CD8-positive, alpha-beta memory T cell (primary cell): ENCODE results near the gene KRTAP10-4. TPM values are rescaled to one million over a fixed set of nuclear protein-coding genes. Genes with fewer than 3 reads are reported as not detected.
"Not testable (repeated sequence)": the region's sequence is repeated elsewhere in the genome, so short reads cannot be mapped to it uniquely, and the experiment has no call there.

Experiments used
- CTCF ChIA-PET: fragments of 350-600 bp; sonication (Branson Sonifier 250); formaldehyde crosslinking; loops from one replicate; lab custom pipeline; 2021; ENCODE audit warnings: antibody characterized with exemption; lab: Charles Lee
- POLR2A ChIA-PET: fragments of 350-600 bp; sonication (Branson Sonifier 250); formaldehyde crosslinking; loops from one replicate; lab custom pipeline; 2021; ENCODE audit warnings: antibody characterized with exemption; lab: Charles Lee
- DNase-seq, 5 donors: peaks; one replicate each; pipeline versions ENCODE4 v3.0.0 to v3.0.0-alpha.2; 2020 to 2022; ENCODE audit warnings: mixed read lengths in 1 of 5
- H3K27ac ChIP-seq: one replicate; pipeline ENCODE4 v1.7.0; 2013; ENCODE audit warnings: low read depth, mild to moderate bottlenecking, low read length, moderate library complexity
- H3K27me3 ChIP-seq: 2 replicates; pipeline ENCODE4 v1.7.0; 2013; ENCODE audit warnings: low read length, mild to moderate bottlenecking; ENCODE audit not compliant: insufficient read depth, poor library complexity, severe bottlenecking
- H3K36me3 ChIP-seq: 2 replicates; pipeline ENCODE4 v1.7.0; 2013; ENCODE audit warnings: mild to moderate bottlenecking, low read length, moderate library complexity; ENCODE audit not compliant: insufficient read depth
- H3K4me1 ChIP-seq: 2 replicates; pipeline ENCODE4 v1.7.0; 2013; ENCODE audit warnings: mild to moderate bottlenecking, low read length, moderate library complexity; ENCODE audit not compliant: insufficient read depth
- H3K4me3 ChIP-seq: 2 replicates; pipeline ENCODE4 v1.7.0; 2013; ENCODE audit warnings: mild to moderate bottlenecking, low read length
- H3K9me3 ChIP-seq: 2 replicates; pipeline ENCODE4 v1.7.0; 2013; ENCODE audit warnings: mild to moderate bottlenecking, low read length
- H3K27ac Mint-ChIP-seq, 8 donors: one replicate each; pipeline ENCODE4 v1.8.0; 2020 to 2021; ENCODE audit warnings: mixed read lengths in 8 of 8, mild to moderate bottlenecking in 6 of 8, inconsistent platforms in 3 of 8, moderate library complexity in 3 of 8
- H3K27me3 Mint-ChIP-seq, 2 donors: one replicate each; pipeline ENCODE4 v1.8.0; 2020 to 2021; ENCODE audit warnings: mixed read lengths in 2 of 2, mild to moderate bottlenecking in 1 of 2, moderate library complexity in 1 of 2
- H3K36me3 Mint-ChIP-seq, 3 donors: one replicate each; pipeline ENCODE4 v1.8.0; 2020 to 2021; ENCODE audit warnings: mixed read lengths in 3 of 3, inconsistent platforms in 1 of 3, mild to moderate bottlenecking in 1 of 3
- H3K4me1 Mint-ChIP-seq, 3 donors: one replicate each; pipeline ENCODE4 v1.8.0; 2020 to 2021; ENCODE audit warnings: mixed read lengths in 3 of 3, inconsistent platforms in 1 of 3, mild to moderate bottlenecking in 1 of 3
- H3K4me3 Mint-ChIP-seq, 7 donors: one replicate each; pipeline ENCODE4 v1.8.0; 2020 to 2021; ENCODE audit warnings: mixed read lengths in 7 of 7, mild to moderate bottlenecking in 6 of 7, moderate library complexity in 4 of 7, inconsistent platforms in 2 of 7
- H3K9me3 Mint-ChIP-seq, 5 donors: one replicate each; pipeline ENCODE4 v1.8.0; 2020 to 2022; ENCODE audit warnings: mixed read lengths in 5 of 5, mild to moderate bottlenecking in 3 of 5, moderate library complexity in 2 of 5, inconsistent platforms in 1 of 5
- polyA plus RNA-seq: library from polyadenylated mRNA; unstranded; fragments of 300-500 nt; fragmentation: Illumina TruSeq; gene quantifications from one replicate; pipeline ENCODE4 v1.2.3, GENCODE V29; 2021
- total RNA-seq, 2 experiments: library from RNA; stranded (reverse); gene quantifications; one replicate each; pipeline ENCODE4 v1.2.3, GENCODE V29; 2021

KRTAP10-4 gene
- not detected for total RNA-seq
- polyA plus RNA-seq, result not detected

GRCh38 chr21:44573630-44574456 lies at the start of gene KRTAP10-4:
Gene KRTAP10-4, plus strand, starts transcription at chr21:44573729. Its CDS starts 30 bp downstream, at chr21:44573759.
- Mint-ChIP-seq H3K9me3 (peaks cover 6 to 23% (median 15%) of the 10 kb centered on the region in 5 donors), H3K27me3 (peaks cover 10 to 21% of the 10 kb centered on the region in 2 donors), H3K4me3 (peak within 1 kb of the TSS in 1 of 7 donors; percentile 67), H3K36me3 (peaks cover 0 to 17% (median 0%) of the 10 kb centered on the region in 3 donors), H3K27ac (peak within 1 kb of the TSS in 4 of 8 donors; percentile 11 to 94 (median 44)), H3K4me1 (peaks cover 0 to 13% (median 4%) of the 10 kb centered on the region in 3 donors)
- CTCF ChIA-PET, H3K36me3 ChIP-seq, H3K27ac ChIP-seq, H3K4me3 ChIP-seq, H3K27me3 ChIP-seq, H3K4me1 ChIP-seq, POLR2A ChIA-PET, DNase-seq, H3K9me3 ChIP-seq: not testable (repeated sequence)

GRCh38 chr21:44524414-44525371 lies 48.8 kb upstream of the KRTAP10-4 start:
- Histone ChIP-seq H3K4me1 (no peaks in the 10 kb centered on the region), H3K4me3 (no peak overlapping the region), H3K9me3 (no peaks in the 10 kb centered on the region), H3K27ac (no peak overlapping the region), H3K36me3 (no peaks in the 10 kb centered on the region), H3K27me3 (no peaks in the 10 kb centered on the region)
- no peak for DNase-seq
- Mint-ChIP-seq H3K27me3 (peaks cover 0 to 1% of the 10 kb centered on the region in 2 donors), H3K36me3 (no peaks in the 10 kb centered on the region), H3K9me3 (no peaks in the 10 kb centered on the region), H3K27ac (no peak overlapping the region), H3K4me1 (no peaks in the 10 kb centered on the region), H3K4me3 (no peak overlapping the region)
- ChIA-PET POLR2A (no interaction called here), CTCF (interaction anchor here (1.2 kb wide), 1 partner anchor 14 kb away, joined by 3 read pairs; no protein-coding TSS in a partner anchor)

- Histone ChIP-seq H3K27ac (no peak overlapping the region), H3K4me3 (no peak overlapping the region), H3K36me3 (no peaks in the 10 kb centered on the region), H3K27me3 (no peaks in the 10 kb centered on the region), H3K9me3 (no peaks in the 10 kb centered on the region), H3K4me1 (no peaks in the 10 kb centered on the region)
- POLR2A ChIA-PET, result no interaction called here
- H3K27me3 Mint-ChIP-seq, result peaks cover 1 to 6% of the 10 kb centered on the region in 2 donors
- no peak overlapping the region for H3K4me3 Mint-ChIP-seq
- DNase-seq, result no peak
- H3K9me3 Mint-ChIP-seq, result no peaks in the 10 kb centered on the region
- no peaks in the 10 kb centered on the region for H3K36me3 Mint-ChIP-seq
- no peaks in the 10 kb centered on the region for H3K4me1 Mint-ChIP-seq
- CTCF ChIA-PET, result interaction anchor here (1.2 kb wide), 1 partner anchor 15 kb away, joined by 3 read pairs; no protein-coding TSS in a partner anchor
- H3K27ac Mint-ChIP-seq, result peak overlapping the region in 1 of 8 donors; percentile 39
Measured at GRCh38 chr21:44525391-44526095, 48.0 kb upstream of the KRTAP10-4 start.

- H3K27me3 Mint-ChIP-seq, result peaks cover 1 to 6% of the 10 kb centered on the region in 2 donors
- H3K4me3 Mint-ChIP-seq, result no peak overlapping the region
- peak overlapping the region in 1 of 8 donors; percentile 39 for H3K27ac Mint-ChIP-seq
- H3K9me3 Mint-ChIP-seq, result no peaks in the 10 kb centered on the region
- ChIA-PET CTCF (no interaction called here), POLR2A (no interaction called here)
- H3K4me1 Mint-ChIP-seq, result no peaks in the 10 kb centered on the region
- DNase-seq, result no peak
- no peak overlapping the region for H3K27ac ChIP-seq
- H3K36me3 ChIP-seq, result no peaks in the 10 kb centered on the region
- H3K36me3 Mint-ChIP-seq, result no peaks in the 10 kb centered on the region
- no peaks in the 10 kb centered on the region for H3K4me1 ChIP-seq
- no peaks in the 10 kb centered on the region for H3K27me3 ChIP-seq
- no peaks in the 10 kb centered on the region for H3K9me3 ChIP-seq
- no peak overlapping the region for H3K4me3 ChIP-seq
Measured at GRCh38 chr21:44526096-44526997, 47.2 kb upstream of the KRTAP10-4 start.

GRCh38 chr21:44527156-44527982 lies 46.2 kb upstream of the KRTAP10-4 start:
- H3K27ac Mint-ChIP-seq, result no peak overlapping the region
- Histone ChIP-seq H3K36me3 (no peaks in the 10 kb centered on the region), H3K4me3 (no peak overlapping the region), H3K27me3 (no peaks in the 10 kb centered on the region), H3K4me1 (no peaks in the 10 kb centered on the region), H3K27ac (no peak overlapping the region), H3K9me3 (no peaks in the 10 kb centered on the region)
- POLR2A ChIA-PET, result no interaction called here
- no peak overlapping the region for H3K4me3 Mint-ChIP-seq
- CTCF ChIA-PET, result no interaction called here
- H3K27me3 Mint-ChIP-seq, result peaks cover 1 to 10% of the 10 kb centered on the region in 2 donors
- H3K9me3 Mint-ChIP-seq, result no peaks in the 10 kb centered on the region
- no peaks in the 10 kb centered on the region for H3K36me3 Mint-ChIP-seq
- no peak for DNase-seq
- no peaks in the 10 kb centered on the region for H3K4me1 Mint-ChIP-seq

- Histone ChIP-seq H3K27ac (no peak overlapping the region), H3K36me3 (no peaks in the 10 kb centered on the region), H3K27me3 (no peaks in the 10 kb centered on the region), H3K4me1 (no peaks in the 10 kb centered on the region), H3K4me3 (no peak overlapping the region), H3K9me3 (no peaks in the 10 kb centered on the region)
- no peak overlapping the region for H3K4me3 Mint-ChIP-seq
- H3K9me3 Mint-ChIP-seq, result no peaks in the 10 kb centered on the region
- peaks cover 1 to 10% of the 10 kb centered on the region in 2 donors for H3K27me3 Mint-ChIP-seq
- no peak overlapping the region for H3K27ac Mint-ChIP-seq
- CTCF ChIA-PET, result no interaction called here
- H3K4me1 Mint-ChIP-seq, result no peaks in the 10 kb centered on the region
- peak in 1 of 5 donors; percentile 20 for DNase-seq
- H3K36me3 Mint-ChIP-seq, result no peaks in the 10 kb centered on the region
- POLR2A ChIA-PET, result no interaction called here
Measured at GRCh38 chr21:44527983-44528633, 45.4 kb upstream of the KRTAP10-4 start.
